SIG-M5 treated with dmso at 0.1 percent for 504 hours (cell line): Measurements from ENCODE around the gene SPSB2.
"Not testable (repeated sequence)": the region's sequence is repeated elsewhere in the genome, so short reads cannot be mapped to it uniquely, and the experiment has no call there.

ENCODE experiments used
- DNase-seq: peaks from one replicate; lab custom pipeline; 2025; ENCODE audit not compliant: unreplicated experiment; lab: John Stamatoyannopoulos, UW

SPSB2 gene

DNA sequence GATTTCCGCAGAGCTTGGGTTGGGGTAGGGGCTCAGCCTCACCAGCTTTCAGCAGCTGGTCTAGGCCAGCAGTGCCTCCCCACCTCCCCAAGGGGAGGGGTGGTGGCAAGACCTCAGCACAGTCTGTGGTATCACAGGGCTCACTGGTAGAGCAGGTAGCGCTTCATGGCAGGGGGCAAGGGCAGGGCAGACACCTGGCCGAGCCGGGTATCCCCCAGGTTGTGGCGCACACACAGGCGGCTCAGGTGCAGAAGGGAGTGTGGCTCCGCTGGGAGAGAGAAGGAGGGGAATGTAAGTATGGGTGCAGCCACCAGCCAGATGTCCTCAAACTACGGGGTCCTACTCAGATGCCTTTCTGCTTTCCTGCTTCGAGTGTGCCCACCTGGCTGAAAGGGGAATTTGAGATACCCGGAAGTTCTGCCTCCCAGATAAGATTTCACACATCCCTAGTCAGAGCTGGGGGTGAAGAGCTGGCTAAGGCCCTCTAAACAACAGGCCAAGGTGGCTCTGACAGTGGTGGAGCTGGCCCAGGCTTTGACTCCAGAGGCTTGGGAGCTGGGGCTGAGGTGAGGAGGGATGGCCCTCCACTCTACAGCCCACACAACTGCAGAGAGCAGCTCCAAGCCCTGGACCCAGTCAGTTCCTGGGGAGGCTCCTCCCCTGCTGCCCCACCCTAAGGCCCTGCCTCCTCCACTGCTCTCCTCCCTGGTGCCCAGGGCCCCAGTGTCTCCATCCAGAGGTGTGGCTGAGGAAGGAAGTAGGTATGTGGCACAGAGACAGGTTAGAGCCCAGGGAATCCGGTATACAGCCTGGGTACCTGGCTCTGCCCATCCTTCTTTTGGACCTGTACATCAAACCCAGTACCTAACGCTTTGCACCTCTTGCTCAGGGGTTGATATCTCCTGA is 1.8 kb downstream of the SPSB2 start:
- DNase-seq: peak; percentile 49

DNA sequence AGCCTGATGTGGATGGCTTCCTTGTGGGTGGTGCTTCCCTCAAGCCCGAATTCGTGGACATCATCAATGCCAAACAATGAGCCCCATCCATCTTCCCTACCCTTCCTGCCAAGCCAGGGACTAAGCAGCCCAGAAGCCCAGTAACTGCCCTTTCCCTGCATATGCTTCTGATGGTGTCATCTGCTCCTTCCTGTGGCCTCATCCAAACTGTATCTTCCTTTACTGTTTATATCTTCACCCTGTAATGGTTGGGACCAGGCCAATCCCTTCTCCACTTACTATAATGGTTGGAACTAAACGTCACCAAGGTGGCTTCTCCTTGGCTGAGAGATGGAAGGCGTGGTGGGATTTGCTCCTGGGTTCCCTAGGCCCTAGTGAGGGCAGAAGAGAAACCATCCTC is 2.8 kb downstream of the SPSB2 start:
- not testable (repeated sequence) for DNase-seq

- DNase-seq: peak; percentile 78
Measured at GRCh38 chr12:6869049-6870021, 3.8 kb downstream of the SPSB2 start.

DNA sequence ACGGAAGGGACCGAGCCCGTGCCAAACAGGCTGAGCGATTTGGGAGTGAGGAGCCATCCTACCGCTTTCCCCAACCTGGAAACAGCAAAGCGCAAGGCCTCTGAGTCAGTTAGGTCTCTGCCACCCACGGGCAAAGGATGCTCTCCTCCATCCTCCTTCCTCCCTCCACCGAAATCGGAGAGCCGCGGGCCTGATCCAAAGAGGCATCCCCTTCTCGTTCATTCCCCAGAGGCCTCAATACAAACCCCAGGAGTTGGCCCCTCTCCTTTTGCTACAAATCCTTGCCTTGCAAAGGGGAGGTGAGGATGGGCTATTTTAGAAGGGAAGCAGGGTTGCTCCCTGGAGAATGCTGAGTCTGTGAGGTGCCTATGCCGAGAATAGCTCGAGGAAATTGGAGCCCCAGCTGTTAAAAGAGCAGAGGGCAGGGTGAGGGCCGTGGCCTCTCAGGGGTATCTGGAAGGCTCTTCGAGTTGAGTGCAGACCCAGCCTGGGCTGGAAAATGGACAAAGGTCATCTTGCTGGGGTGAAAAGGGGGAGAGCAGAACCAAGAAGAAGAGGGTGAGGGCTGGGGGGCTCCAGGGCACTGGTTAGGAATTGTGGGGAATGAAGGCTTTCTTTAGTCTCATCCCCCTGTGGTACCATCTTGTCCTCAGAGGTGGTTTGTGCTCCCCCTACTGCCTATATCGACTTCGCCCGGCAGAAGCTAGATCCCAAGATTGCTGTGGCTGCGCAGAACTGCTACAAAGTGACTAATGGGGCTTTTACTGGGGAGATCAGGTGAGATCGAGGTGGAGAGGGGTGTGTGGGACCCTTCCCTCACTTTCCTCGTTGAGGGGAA is 4.7 kb downstream of the SPSB2 start:
- DNase-seq: peak; percentile 41

GRCh38 chr12:6867413-6868210 is 5.5 kb downstream of the SPSB2 start, which contains the start of gene TPI1:
Gene TPI1 (plus strand): TSS chr12:6867531. CDS start chr12:6867567, 36 bp downstream.
- peak; percentile 46 for DNase-seq

DNA sequence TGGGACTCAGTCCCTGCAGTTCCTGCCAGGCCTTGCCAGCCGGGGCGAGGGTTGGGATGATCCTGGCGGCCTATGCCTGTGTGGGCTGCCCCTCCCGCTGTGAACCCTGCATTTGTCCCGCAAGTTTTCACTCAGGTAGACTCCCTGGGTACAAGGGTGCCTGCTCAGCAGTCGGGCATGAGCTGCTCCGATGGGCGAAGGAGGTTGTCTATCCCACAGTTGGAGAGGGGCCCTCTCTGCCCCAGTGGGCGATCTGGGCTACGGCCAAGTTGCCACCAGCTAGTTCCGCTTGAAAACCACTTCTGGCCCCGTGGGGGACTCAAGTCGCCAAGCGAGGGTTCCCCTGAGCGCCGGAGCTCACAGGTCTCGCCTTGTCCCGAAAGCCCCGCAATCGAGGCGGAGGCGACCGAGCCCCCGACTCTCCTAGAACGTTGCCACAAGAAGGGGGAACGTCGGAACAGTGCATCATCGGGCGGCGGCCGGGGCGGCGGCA is 6.1 kb downstream of the SPSB2 start:
- DNase-seq: peak; percentile 64

- no peak for DNase-seq
Measured at GRCh38 chr12:6866163-6866919, 6.8 kb downstream of the SPSB2 start.

GRCh38 chr12:6865307-6865706 is 7.8 kb downstream of the SPSB2 start:
- DNase-seq: not testable (repeated sequence)

- no peak for DNase-seq
Measured at GRCh38 chr12:6863586-6864321, 9.3 kb downstream of the SPSB2 start.

DNA sequence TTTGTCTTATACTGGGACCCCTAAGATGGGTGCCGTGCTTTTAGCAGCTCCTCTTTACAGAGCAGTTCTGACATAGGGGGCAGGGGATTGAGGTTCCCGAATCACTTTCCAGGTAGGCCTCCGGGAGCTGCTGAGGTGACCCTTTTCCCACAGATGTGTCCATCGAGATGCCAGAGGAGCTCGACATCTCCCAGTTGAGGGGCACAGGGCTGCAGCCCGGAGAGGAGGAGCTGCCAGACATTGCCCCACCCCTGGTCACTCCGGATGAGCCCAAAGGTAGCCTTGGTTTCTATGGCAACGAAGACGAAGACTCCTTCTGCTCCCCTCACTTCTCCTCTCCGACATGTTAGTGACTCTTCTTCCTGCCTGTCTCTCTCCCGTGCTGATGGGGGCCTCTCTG is 10.1 kb downstream of the SPSB2 start:
- DNase-seq: no peak

GRCh38 chr12:6861391-6861790 is 11.7 kb downstream of the SPSB2 start:
- DNase-seq: no peak

- no peak for DNase-seq
Measured at GRCh38 chr12:6860942-6861341, 12.2 kb downstream of the SPSB2 start.

DNA sequence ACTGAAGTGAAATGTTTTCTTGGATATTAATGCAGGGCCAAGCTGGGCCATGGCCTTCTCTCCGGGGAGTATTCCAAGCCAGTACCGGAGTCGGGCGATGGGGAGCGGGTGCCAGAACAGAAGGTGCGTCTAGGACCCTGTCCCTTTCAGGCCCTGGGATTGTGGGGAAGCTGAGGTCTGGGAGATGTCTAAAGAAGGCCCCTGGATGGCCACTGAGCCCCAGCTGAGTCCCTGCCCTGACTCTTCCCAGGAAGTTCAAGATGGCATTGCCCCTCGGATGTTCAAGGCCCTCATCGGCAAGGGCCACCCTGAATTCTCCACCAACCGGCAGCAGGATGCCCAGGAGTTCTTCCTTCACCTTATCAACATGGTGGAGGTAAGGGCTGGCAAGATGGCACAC is 13.0 kb downstream of the SPSB2 start:
- DNase-seq: no peak

- DNase-seq: no peak
Measured at GRCh38 chr12:6858799-6859198, 14.3 kb downstream of the SPSB2 start.

- DNase-seq: no peak
Measured at GRCh38 chr12:6855322-6855721, 17.8 kb downstream of the SPSB2 start.

DNA sequence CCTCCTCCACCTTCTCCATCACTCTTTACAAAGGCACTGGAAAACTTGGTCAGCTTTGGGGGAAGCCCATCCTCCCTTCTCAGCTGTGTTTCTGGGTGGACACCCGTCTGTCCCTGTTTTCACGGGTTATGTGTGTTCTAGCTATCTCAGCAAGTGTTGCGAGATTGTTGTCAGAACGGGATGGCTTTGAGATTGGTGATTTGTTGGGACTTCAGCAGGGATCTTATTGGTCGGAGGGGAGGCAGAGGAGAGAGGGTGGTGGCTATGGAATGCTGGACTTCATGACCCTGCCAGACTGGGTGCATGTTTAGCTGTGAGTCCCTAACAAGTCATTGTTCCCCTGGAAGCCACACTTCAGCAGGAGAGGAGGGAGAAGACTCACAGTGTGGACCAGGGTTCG is 19.1 kb downstream of the SPSB2 start:
- no peak for DNase-seq

- no peak for DNase-seq
Measured at GRCh38 chr12:6853626-6854025, 19.5 kb downstream of the SPSB2 start.

GRCh38 chr12:6852651-6853354 is 20.3 kb downstream of the SPSB2 start:
- peak; percentile 54 for DNase-seq
